Stimulated activated CD4-positive, alpha-beta T cell treated with anti-CD3 and anti-CD28 coated beads, Interleukin-1b, Interleukin-23, amount 100 ng/mL, for 4 hours (primary cell): ENCODE data around the gene AFF1.

ENCODE experiments used
- DNase-seq, 2 donors: peaks; one replicate each; pipeline ENCODE4 v3.0.0-alpha.2; 2020; ENCODE audit warnings: low read depth in 2 of 2

AFF1 gene

DNA sequence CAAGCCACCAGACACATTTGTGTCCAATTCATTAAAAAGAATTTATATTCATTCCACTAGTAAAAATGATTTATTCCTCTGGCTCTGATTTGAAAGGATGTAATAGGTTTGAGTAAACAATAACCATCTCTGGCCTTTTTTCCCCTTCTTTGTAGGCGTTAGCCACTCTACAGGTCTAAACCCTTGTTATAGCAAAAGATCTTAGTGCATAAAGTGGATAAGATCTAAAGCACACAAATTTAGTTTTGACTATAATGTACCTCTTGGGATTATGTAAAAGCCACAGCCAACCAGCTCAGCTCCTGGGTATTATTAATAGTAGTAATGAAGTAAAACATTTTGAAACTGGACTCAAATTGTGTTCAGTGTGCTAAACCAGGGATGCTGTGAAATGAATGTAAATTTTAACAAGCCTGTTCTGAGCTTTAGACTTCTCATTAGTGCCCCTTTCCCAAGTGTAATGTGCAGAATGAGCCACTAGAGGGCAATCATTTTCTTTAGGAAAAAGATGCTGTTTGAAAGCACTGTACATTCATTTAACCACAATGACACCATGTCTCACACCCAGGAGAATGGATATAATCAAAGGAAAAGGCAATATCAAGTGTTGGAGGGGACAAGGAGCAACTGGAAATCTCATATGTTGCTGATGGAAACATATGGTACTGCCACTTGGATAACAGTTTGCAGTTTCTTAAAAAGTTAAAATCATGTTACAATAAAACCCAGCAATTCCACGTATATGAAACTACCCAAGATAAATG, 215.9 kb downstream of the AFF1 start:
- peak in 1 of 2 donors; percentile 60 for DNase-seq

DNA sequence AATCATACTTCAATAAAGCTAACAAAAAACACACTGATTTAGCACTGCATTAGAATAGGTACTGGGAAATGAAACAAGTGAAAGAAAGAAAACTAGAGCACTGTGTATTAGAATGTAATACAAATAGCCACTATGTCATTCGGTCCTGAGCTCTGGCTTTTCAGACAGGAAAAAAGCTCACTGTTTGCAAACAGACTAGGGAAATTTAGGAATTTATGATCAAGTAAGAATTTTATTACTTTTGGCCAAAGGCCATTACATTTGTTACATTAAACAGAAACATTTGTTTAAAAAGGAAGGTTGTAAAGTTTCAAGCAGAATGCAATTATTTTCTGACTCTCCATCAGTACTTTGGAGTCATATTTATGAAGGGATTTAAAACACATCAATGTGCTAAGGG, 216.9 kb downstream of the AFF1 start:
- no peak for DNase-seq

DNA sequence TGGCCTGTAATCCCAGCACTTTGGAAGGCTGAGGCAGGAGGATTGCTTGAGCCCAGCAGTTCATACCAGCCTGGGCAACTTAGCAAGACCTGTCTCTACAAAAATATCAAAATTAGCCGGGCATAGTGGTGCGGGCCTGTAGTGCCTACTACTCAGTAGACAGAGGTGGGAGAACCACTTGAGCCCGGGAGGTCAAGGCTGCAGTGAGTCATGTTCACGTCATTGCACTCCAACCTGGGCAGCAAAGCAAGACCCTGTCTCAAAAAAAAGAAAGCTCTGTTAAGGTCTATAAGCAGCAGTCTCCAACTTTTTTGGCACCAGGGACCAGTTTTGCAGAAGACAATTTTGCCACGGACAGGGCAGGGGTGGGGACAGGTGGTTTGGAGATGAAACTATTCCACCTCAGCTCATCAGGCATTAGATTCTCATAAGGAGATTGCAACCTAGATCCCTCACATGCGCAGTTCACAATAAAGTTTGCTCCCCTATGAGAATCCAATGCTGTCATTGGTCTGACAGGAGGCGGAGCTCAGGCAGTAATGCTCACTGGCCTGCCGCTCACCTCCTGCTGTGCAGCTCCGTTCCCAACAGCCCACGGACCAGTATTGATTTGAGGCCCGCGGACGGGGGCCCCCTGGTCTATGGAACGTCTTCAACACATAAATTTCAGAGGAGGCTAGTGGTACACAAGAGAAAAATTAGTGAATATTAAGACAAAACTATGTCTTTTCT, 217.7 kb downstream of the AFF1 start:
- no peak for DNase-seq

DNA sequence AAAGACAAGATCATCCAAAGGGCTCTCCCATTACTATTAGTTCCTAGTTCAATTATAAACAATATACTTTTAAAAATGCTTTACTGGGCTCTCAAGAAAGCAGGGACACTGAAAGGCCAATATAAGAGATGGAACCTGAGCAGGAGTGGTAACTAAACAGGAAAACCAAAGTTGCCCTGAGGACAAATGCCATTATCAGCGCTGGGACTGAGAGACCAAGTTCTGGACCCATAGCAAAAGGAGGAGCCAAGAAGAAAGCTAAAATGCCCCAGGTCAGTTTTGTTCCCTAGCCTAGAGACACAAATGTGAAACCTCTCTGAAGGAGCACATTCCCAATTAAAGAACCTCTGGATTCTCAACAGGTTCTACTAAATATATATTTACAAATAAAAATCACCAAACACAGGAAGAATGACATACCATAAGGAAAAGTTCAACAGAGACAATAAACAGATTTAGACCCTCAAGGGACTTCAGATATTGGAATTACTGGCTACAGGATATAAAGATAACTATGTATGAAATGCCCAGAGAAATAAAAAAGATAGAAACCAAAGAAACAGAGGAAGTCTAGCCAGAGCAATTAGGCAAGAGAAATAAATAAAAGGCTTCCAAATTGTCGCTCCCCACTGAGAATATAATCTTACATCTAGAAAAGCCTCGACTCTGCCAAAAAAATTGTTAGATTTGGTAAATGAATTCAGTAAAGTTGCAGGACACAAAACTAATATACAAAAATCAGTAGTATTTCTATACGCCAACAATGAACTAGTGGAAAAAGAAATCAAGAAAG, 218.5 kb downstream of the AFF1 start:
- DNase-seq, result no peak

DNA sequence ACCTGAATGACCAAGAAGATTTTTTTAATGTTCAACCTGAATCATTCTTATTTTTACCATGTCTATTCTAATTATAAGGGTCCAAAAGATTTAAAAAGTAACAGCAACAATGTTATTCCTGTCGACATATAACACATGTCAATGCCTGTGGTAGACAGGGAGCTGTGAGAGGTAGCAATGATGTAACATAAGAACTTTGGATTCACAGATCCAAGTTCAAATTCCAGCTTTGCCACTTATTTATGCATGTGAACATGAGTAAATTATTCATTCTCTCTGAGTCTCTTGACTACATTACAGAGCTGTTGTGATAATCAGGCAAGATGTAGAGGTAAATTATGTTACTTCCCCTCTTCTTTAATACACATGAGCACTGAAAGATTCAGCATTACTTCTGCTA, 231.1 kb downstream of the AFF1 start:
- DNase-seq, result no peak

- no peak for DNase-seq
Measured at GRCh38 chr4:87166296-87166854, 231.6 kb downstream of the AFF1 start.

- no peak for DNase-seq
Measured at GRCh38 chr4:87171944-87172343, 237.1 kb downstream of the AFF1 start.

- no peak for DNase-seq
Measured at GRCh38 chr4:87174672-87175071, 239.9 kb downstream of the AFF1 start.

DNA sequence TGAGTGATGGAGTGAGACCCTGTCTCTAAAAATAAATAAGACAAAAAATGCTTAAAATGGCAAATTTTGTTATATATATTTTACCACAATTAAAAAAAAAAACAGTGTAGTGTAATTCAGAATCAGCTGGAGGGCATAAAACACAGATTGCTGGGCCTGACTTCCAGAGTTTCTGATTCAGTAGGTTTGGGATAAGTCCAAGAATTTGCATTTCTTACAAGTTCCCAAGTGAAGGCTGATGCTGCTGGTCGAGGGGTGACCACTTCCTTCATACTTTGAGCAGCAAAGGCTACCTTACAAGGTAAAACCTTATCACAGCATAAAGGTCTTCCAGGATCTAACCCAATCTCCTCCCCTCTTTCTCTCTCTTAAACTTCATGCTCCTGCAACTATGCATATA, 244.9 kb downstream of the AFF1 start:
- DNase-seq, result no peak

GRCh38 chr4:87180767-87181166, 246.0 kb downstream of the AFF1 start:
- DNase-seq, result no peak

- no peak for DNase-seq
Measured at GRCh38 chr4:87185146-87185870, 250.5 kb downstream of the AFF1 start.

- DNase-seq, result no peak
Measured at GRCh38 chr4:87188048-87188447, 253.2 kb downstream of the AFF1 start.

DNA sequence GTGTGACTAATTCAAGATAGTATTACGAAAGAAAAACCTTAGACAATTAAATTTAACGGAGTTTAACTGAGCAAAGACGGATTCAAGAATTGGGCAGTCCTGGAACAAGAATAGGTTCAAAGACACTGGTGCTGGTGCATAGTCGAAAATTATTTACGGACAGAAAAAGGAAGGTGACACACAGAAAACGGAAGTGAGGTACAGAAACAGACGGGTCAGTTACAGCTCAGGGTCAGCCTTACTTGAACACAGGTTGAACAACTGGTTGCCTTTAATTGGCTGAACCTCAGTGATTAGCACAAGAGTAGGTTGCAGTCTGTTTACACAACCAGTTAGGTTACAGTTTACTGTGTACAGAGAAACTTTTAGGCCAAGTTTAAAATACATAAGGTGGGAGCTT, 254.1 kb downstream of the AFF1 start:
- no peak for DNase-seq
